Panc1 (cell line): ENCODE results near the gene LEKR1. TPM values are rescaled to one million over a fixed set of nuclear protein-coding genes. Genes with fewer than 3 reads are reported as not detected.

Experiments
- ATAC-seq: fragments of 200-7000 bp; cut with Tn5 transposase; 2 replicates; pipeline ENCODE4 v1.9.1; 2020; ENCODE audit warnings: mild to moderate bottlenecking, moderate library complexity
- BruUV-seq: library from RNA; stranded (reverse); fragments of 400-500 nt; replicated peaks from 2 replicates; lab custom pipeline; 2021; lab: Mats Ljungman, UMichigan
- CTCF ChIA-PET: fragments of 300-600 bp; sonication (Branson Sonifier 250); formaldehyde crosslinking; loops from one replicate; lab custom pipeline; 2022; ENCODE audit warnings: antibody characterized with exemption; lab: Charles Lee
- POLR2A ChIA-PET: fragments of 300-600 bp; sonication (Branson Sonifier 250); formaldehyde crosslinking; loops from one replicate; lab custom pipeline; 2022; ENCODE audit warnings: antibody characterized with exemption; lab: Charles Lee
- DNase-seq: peaks from one replicate; pipeline ENCODE4 v3.0.0-alpha.2; 2010; ENCODE audit warnings: low read depth, low spot score
- H3K27ac ChIP-seq: 2 replicates; pipeline ENCODE4 v1.5.1; 2011; ENCODE audit warnings: mild to moderate bottlenecking, low read length, inconsistent platforms
- H3K27me3 ChIP-seq: fragments of 200-500 bp; sonication (Bioruptor generic); 2 replicates; pipeline ENCODE4 v1.6.0; 2014; ENCODE audit warnings: low read length, inconsistent platforms; ENCODE audit not compliant: control insufficient read depth, insufficient read depth
- H3K36me3 ChIP-seq: fragments of 200-500 bp; sonication (Bioruptor generic); 2 replicates; pipeline ENCODE4 v1.5.1; 2014; ENCODE audit warnings: inconsistent platforms, mild to moderate bottlenecking, low read length, moderate library complexity; ENCODE audit not compliant: control insufficient read depth, insufficient read depth
- H3K4me1 ChIP-seq: 2 replicates; pipeline ENCODE4 v1.5.1; 2011; ENCODE audit warnings: inconsistent platforms, mild to moderate bottlenecking, low read length, moderate library complexity; ENCODE audit not compliant: control insufficient read depth, insufficient read depth
- H3K4me3 ChIP-seq, 2 experiments: 2 replicates each; pipeline ENCODE4 v1.5.1; 2011 to 2012; ENCODE audit warnings: low read depth in 2 of 2, low read length in 2 of 2, mild to moderate bottlenecking in 2 of 2, inconsistent platforms in 1 of 2, moderate library complexity in 1 of 2
- H3K9me3 ChIP-seq: fragments of 200-500 bp; sonication (Bioruptor generic); 2 replicates; pipeline ENCODE4 v1.5.1; 2014; ENCODE audit warnings: low read depth, mild to moderate bottlenecking, inconsistent platforms, low read length, moderate library complexity; ENCODE audit not compliant: control insufficient read depth, insufficient read depth
- CTCF ChIP-seq: fragments of 450-650 bp; IDR thresholded peaks from 2 replicates; pipeline ENCODE4 v1.5.1; 2017; ENCODE audit warnings: mild to moderate bottlenecking
- POLR2AphosphoS5 ChIP-seq: IDR thresholded peaks from 2 replicates; pipeline ENCODE4 v1.6.1; 2012; ENCODE audit warnings: mild to moderate bottlenecking, low read depth, low read length, moderate library complexity
- REST ChIP-seq, 2 experiments: IDR thresholded peaks; 2 replicates each; pipeline ENCODE4 v1.6.1; 2011 to 2012; ENCODE audit warnings: low read depth in 2 of 2, control low read depth in 1 of 2, low read length in 1 of 2, mild to moderate bottlenecking in 1 of 2, moderate library complexity in 1 of 2; ENCODE audit not compliant: insufficient read depth in 1 of 2
- SIN3A ChIP-seq: IDR thresholded peaks from 2 replicates; pipeline ENCODE4 v1.6.1; 2012; ENCODE audit warnings: low read depth, mild to moderate bottlenecking, low read length, moderate library complexity, borderline replicate concordance; ENCODE audit not compliant: insufficient read depth
- TCF7L2 ChIP-seq: IDR thresholded peaks from 2 replicates; pipeline ENCODE4 v1.6.1; 2011; ENCODE audit warnings: mild to moderate bottlenecking, low read depth, low read length, inconsistent platforms
- in situ Hi-C: cut with HindIII; loops from 2 replicates; pipeline ENCODE4 v1.10.0; 2016; ENCODE audit warnings: low sequenced_read_pairs, low pct_unique_long_range_greater_than_20kb
- intact Hi-C: fragments of 100-400 bp; cut with micrococcal nuclease; formaldehyde crosslinking; loops from one replicate; pipeline ENCODE4 v1.10.0; 2022; ENCODE audit not compliant: unreplicated experiment
- total RNA-seq: library from RNA; stranded (reverse); gene quantifications from one replicate; pipeline ENCODE4 v1.2.1, GENCODE V29; 2021; ENCODE audit not compliant: unreplicated experiment

The LEKR1 gene
- total RNA-seq, 1 experiment from 2014 or later = not detected

GRCh38 chr3:157091083-157091833, 265.1 kb downstream of the LEKR1 start:
- no peak overlapping the region; the same call in 1 of the 2 replicates for H3K27ac ChIP-seq
- in situ Hi-C loops = no loop called here
- H3K36me3 ChIP-seq = no peaks in the 10 kb centered on the region
- no peak for DNase-seq
- H3K9me3 ChIP-seq = no peaks in the 10 kb centered on the region
- ChIA-PET POLR2A (no interaction called here), CTCF (no interaction called here)
- TF ChIP-seq POLR2AphosphoS5 (no peak), TCF7L2 (no peak), REST (IDR thresholded peaks at IDR 0.05; ENCODE audit: insufficient read depth in 1 of 2, low read depth in 2 of 2, low read length in 1 of 2) (no peak), SIN3A (no peak), CTCF (no peak)
- intact Hi-C loops = no loop called here
- H3K27me3 ChIP-seq = no peaks in the 10 kb centered on the region
- ATAC-seq = no peak
- no peak overlapping the region for H3K4me3 ChIP-seq
- H3K4me1 ChIP-seq = peaks cover 21% of the 10 kb centered on the region
- BruUV-seq = no TSS peak

- H3K27ac ChIP-seq = no peak overlapping the region
- no TSS peak for BruUV-seq
- H3K4me1 ChIP-seq = peaks cover 21% of the 10 kb centered on the region
- ATAC-seq = no peak
- no peaks in the 10 kb centered on the region for H3K36me3 ChIP-seq
- no peak overlapping the region for H3K4me3 ChIP-seq
- in situ Hi-C loops (no loop called here), intact Hi-C loops (no loop called here)
- ChIA-PET POLR2A (no interaction called here), CTCF (no interaction called here)
- DNase-seq = no peak
- H3K27me3 ChIP-seq = no peaks in the 10 kb centered on the region
- TF ChIP-seq SIN3A = no peak
- no peak for TF ChIP-seq TCF7L2
- no peak for TF ChIP-seq CTCF
- no peak for TF ChIP-seq REST (IDR thresholded peaks at IDR 0.05; ENCODE audit: insufficient read depth in 1 of 2, low read depth in 2 of 2, low read length in 1 of 2)
- no peak for TF ChIP-seq POLR2AphosphoS5
- H3K9me3 ChIP-seq = no peaks in the 10 kb centered on the region
These were observed 266.1 kb downstream of the LEKR1 start for GRCh38 chr3:157092230-157092629.
